ENCODE results near the gene CSNK1D. TPM values are rescaled to one million over a fixed set of nuclear protein-coding genes. Genes with fewer than 3 reads are reported as not detected.

Gene CSNK1D
- total RNA-seq, 1 donor from 2014 or later = 41.5 TPM

- peaks cover 5% of the 10 kb centered on the region for H3K4me1 Mint-ChIP-seq
- peaks cover 12% of the 10 kb centered on the region for H3K27me3 ChIP-seq
- no peak overlapping the region for H3K4me3 ChIP-seq
- peaks cover 88% of the 10 kb centered on the region for H4K20me1 ChIP-seq (ENCODE audit: low read depth)
- H3K27ac ChIP-seq = no peak overlapping the region
- peaks cover 1% of the 10 kb centered on the region for H3K36me3 Mint-ChIP-seq
- H3K9me3 ChIP-seq (ENCODE audit: low read depth) = no peaks in the 10 kb centered on the region
- H3K9ac ChIP-seq = no peak overlapping the region
- no peak overlapping the region for H3K4me2 ChIP-seq
- peaks cover 6% of the 10 kb centered on the region for H3K27me3 Mint-ChIP-seq (ENCODE audit: insufficient read depth, low read depth)
- no peaks in the 10 kb centered on the region for H3K36me3 ChIP-seq
- TF ChIP-seq EZH2phosphoT487 (IDR thresholded peaks at IDR 0.05) = no peak
- TF ChIP-seq EZH2 (IDR thresholded peaks at IDR 0.05) = no peak
- TF ChIP-seq, protein P1, sequence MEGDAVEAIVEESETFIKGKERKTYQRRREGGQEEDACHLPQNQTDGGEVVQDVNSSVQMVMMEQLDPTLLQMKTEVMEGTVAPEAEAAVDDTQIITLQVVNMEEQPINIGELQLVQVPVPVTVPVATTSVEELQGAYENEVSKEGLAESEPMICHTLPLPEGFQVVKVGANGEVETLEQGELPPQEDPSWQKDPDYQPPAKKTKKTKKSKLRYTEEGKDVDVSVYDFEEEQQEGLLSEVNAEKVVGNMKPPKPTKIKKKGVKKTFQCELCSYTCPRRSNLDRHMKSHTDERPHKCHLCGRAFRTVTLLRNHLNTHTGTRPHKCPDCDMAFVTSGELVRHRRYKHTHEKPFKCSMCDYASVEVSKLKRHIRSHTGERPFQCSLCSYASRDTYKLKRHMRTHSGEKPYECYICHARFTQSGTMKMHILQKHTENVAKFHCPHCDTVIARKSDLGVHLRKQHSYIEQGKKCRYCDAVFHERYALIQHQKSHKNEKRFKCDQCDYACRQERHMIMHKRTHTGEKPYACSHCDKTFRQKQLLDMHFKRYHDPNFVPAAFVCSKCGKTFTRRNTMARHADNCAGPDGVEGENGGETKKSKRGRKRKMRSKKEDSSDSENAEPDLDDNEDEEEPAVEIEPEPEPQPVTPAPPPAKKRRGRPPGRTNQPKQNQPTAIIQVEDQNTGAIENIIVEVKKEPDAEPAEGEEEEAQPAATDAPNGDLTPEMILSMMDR (IDR thresholded peaks at IDR 0.05) = peak; percentile 89
- H2AFZ ChIP-seq (replicated peaks) = no peak overlapping the region
- no peak overlapping the region for H3K27ac Mint-ChIP-seq
- no peaks in the 10 kb centered on the region for H3K79me2 ChIP-seq (ENCODE audit: low read depth)
- H3F3A ChIP-seq (ENCODE audit: low read depth) = peaks cover 25% of the 10 kb centered on the region
- no peaks in the 10 kb centered on the region for H3K9me3 Mint-ChIP-seq
- no peak overlapping the region for H3K4me3 Mint-ChIP-seq
- H3K4me1 ChIP-seq = peaks cover 25% of the 10 kb centered on the region
- DNase-seq (ENCODE audit: low spot score) = peak; percentile 86
Observed at GRCh38 chr17:82236142-82236971, 37.1 kb downstream of the CSNK1D start.

- no peak overlapping the region for H3K4me3 ChIP-seq
- H3K4me1 ChIP-seq = peaks cover 25% of the 10 kb centered on the region
- no peak overlapping the region for H3K4me2 ChIP-seq
- no peak for DNase-seq (ENCODE audit: low spot score)
- no peak overlapping the region for H3K4me3 Mint-ChIP-seq
- peaks cover 82% of the 10 kb centered on the region for H4K20me1 ChIP-seq (ENCODE audit: low read depth)
- TF ChIP-seq EZH2 (IDR thresholded peaks at IDR 0.05) (no peak), EZH2phosphoT487 (IDR thresholded peaks at IDR 0.05) (no peak)
- TF ChIP-seq, protein P1 (IDR thresholded peaks at IDR 0.05) = no peak
- peaks cover 5% of the 10 kb centered on the region for H3K4me1 Mint-ChIP-seq
- H3K27ac ChIP-seq = no peak overlapping the region
- peaks cover 18% of the 10 kb centered on the region for H3K27me3 ChIP-seq
- H3K27me3 Mint-ChIP-seq (ENCODE audit: insufficient read depth, low read depth) = peaks cover 6% of the 10 kb centered on the region
- no peaks in the 10 kb centered on the region for H3K79me2 ChIP-seq (ENCODE audit: low read depth)
- peaks cover 1% of the 10 kb centered on the region for H3K36me3 Mint-ChIP-seq
- no peaks in the 10 kb centered on the region for H3K9me3 Mint-ChIP-seq
- H3K36me3 ChIP-seq = no peaks in the 10 kb centered on the region
- no peak overlapping the region for H3K27ac Mint-ChIP-seq
- H3K9me3 ChIP-seq (ENCODE audit: low read depth) = no peaks in the 10 kb centered on the region
- H3F3A ChIP-seq (ENCODE audit: low read depth) = peaks cover 27% of the 10 kb centered on the region
- H3K9ac ChIP-seq = no peak overlapping the region
- no peak overlapping the region for H2AFZ ChIP-seq (replicated peaks)
Observed at GRCh38 chr17:82235775-82236141, 37.7 kb downstream of the CSNK1D start.

- Histone ChIP-seq H3K27ac (no peak overlapping the region), H2AFZ (replicated peaks) (no peak overlapping the region), H3K4me2 (no peak overlapping the region), H3K79me2 (ENCODE audit: low read depth) (no peaks in the 10 kb centered on the region), H3F3A (ENCODE audit: low read depth) (peaks cover 33% of the 10 kb centered on the region), H3K4me1 (peaks cover 25% of the 10 kb centered on the region), H3K27me3 (peaks cover 23% of the 10 kb centered on the region), H3K36me3 (no peaks in the 10 kb centered on the region), H3K4me3 (no peak overlapping the region), H3K9ac (no peak overlapping the region), H3K9me3 (ENCODE audit: low read depth) (no peaks in the 10 kb centered on the region), H4K20me1 (ENCODE audit: low read depth) (peaks cover 82% of the 10 kb centered on the region)
- H3K4me3 Mint-ChIP-seq = no peak overlapping the region
- H3K36me3 Mint-ChIP-seq = peaks cover 1% of the 10 kb centered on the region
- H3K4me1 Mint-ChIP-seq = peaks cover 6% of the 10 kb centered on the region
- TF ChIP-seq, protein P1 (IDR thresholded peaks at IDR 0.05) = no peak
- TF ChIP-seq EZH2 (IDR thresholded peaks at IDR 0.05) (no peak), EZH2phosphoT487 (IDR thresholded peaks at IDR 0.05) (no peak)
- H3K27ac Mint-ChIP-seq = no peak overlapping the region
- peaks cover 7% of the 10 kb centered on the region for H3K27me3 Mint-ChIP-seq (ENCODE audit: insufficient read depth, low read depth)
- no peaks in the 10 kb centered on the region for H3K9me3 Mint-ChIP-seq
- no peak for DNase-seq (ENCODE audit: low spot score)
Observed at GRCh38 chr17:82235056-82235774, 38.3 kb downstream of the CSNK1D start.
